Measurements from ENCODE around the gene MRPL54. TPM values are rescaled to one million over a fixed set of nuclear protein-coding genes. Genes with fewer than 3 reads are reported as not detected.

MRPL54 gene
- 10 to 100 TPM; 51.6 to 64.9 (median 56.2) TPM for total RNA-seq
- long read RNA-seq, donor 1, transcript MRPL54-201 (3 exons, 626 nt): major isoform, 12 of 12 reads
- long read RNA-seq, donor 1, partial matches to known transcripts: 0 of 12 reads
- long read RNA-seq, donor 1, other reads (novel, unspliced or antisense): 0 of 12 reads
- long read RNA-seq, donor 2, transcript MRPL54-201 (3 exons, 626 nt): major isoform, 24 of 24 reads
- long read RNA-seq, donor 2, partial matches to known transcripts: 0 of 24 reads
- long read RNA-seq, donor 2, other reads (novel, unspliced or antisense): 0 of 24 reads

GRCh38 chr19:3762501-3763459 is at the start of gene MRPL54:
Gene MRPL54, plus strand, starts transcription at chr19:3762682. Its CDS starts 19 bp downstream, at chr19:3762701.
- no peaks in the 10 kb centered on the region for H3K9me3 ChIP-seq
- peak within 1 kb of the TSS; percentile 78 for H3K4me3 ChIP-seq
- intact Hi-C loops (cut with DNase I, micrococcal nuclease): no loop called here
- no peak for TF ChIP-seq CTCF (IDR thresholded peaks at IDR 0.05)
- DNase-seq (peak; percentile 99 to 100 (median 99)), ATAC-seq (peak; percentile 94)
- H3K4me1 ChIP-seq (ENCODE audit: low read depth): peaks cover 30% of the 10 kb centered on the region
- H3K36me3 ChIP-seq (ENCODE audit: low read depth): peaks cover 4% of the 10 kb centered on the region

- ATAC-seq: no peak
- Histone ChIP-seq H3K4me3 (no peak overlapping the region), H3K4me1 (ENCODE audit: low read depth) (peaks cover 43% of the 10 kb centered on the region), H3K36me3 (ENCODE audit: low read depth) (no peaks in the 10 kb centered on the region), H3K9me3 (no peaks in the 10 kb centered on the region)
- TF ChIP-seq CTCF (IDR thresholded peaks at IDR 0.05): no peak
- intact Hi-C loops (cut with DNase I, micrococcal nuclease): no loop called here
- no peak for DNase-seq
Observed at GRCh38 chr19:3716147-3716668, 46.3 kb upstream of the MRPL54 start.

- no peak overlapping the region for H3K4me3 ChIP-seq
- H3K36me3 ChIP-seq (ENCODE audit: low read depth): no peaks in the 10 kb centered on the region
- intact Hi-C loops (cut with DNase I, micrococcal nuclease): no loop called here
- no peak for TF ChIP-seq CTCF (IDR thresholded peaks at IDR 0.05)
- peaks cover 47% of the 10 kb centered on the region for H3K4me1 ChIP-seq (ENCODE audit: low read depth)
- no peaks in the 10 kb centered on the region for H3K9me3 ChIP-seq
- no peak for ATAC-seq
- no peak for DNase-seq
Observed at GRCh38 chr19:3719868-3720267, 42.6 kb upstream of the MRPL54 start.

GRCh38 chr19:3720349-3720917 is 42.0 kb upstream of the MRPL54 start:
- H3K4me1 ChIP-seq (ENCODE audit: low read depth): peaks cover 52% of the 10 kb centered on the region
- no peaks in the 10 kb centered on the region for H3K9me3 ChIP-seq
- TF ChIP-seq CTCF (IDR thresholded peaks at IDR 0.05): no peak
- DNase-seq (peak; percentile 90 to 93 (median 92)), ATAC-seq (peak; percentile 74)
- H3K4me3 ChIP-seq: peak overlapping the region; percentile 30
- intact Hi-C loops (cut with DNase I, micrococcal nuclease): no loop called here
- H3K36me3 ChIP-seq (ENCODE audit: low read depth): no peaks in the 10 kb centered on the region

GRCh38 chr19:3721131-3721886 is 41.2 kb upstream of the MRPL54 start:
- Histone ChIP-seq H3K9me3 (no peaks in the 10 kb centered on the region), H3K4me3 (peak overlapping the region; percentile 30), H3K4me1 (ENCODE audit: low read depth) (peaks cover 50% of the 10 kb centered on the region), H3K36me3 (ENCODE audit: low read depth) (no peaks in the 10 kb centered on the region)
- no peak for TF ChIP-seq CTCF (IDR thresholded peaks at IDR 0.05)
- intact Hi-C loops (cut with DNase I, micrococcal nuclease): no loop called here
- ATAC-seq (peak; percentile 83), DNase-seq (peak; percentile 96 to 99 (median 97))
